K562 (cell line): Measurements from ENCODE around the gene ZNF691. TPM values are rescaled to one million over a fixed set of nuclear protein-coding genes. Genes with fewer than 3 reads are reported as not detected.

ENCODE experiments used
- BHLHE40 ChIP-seq: IDR thresholded peaks from 2 replicates; pipeline ENCODE4 v1.6.1; 2011; ENCODE audit warnings: low read length, improper control_type of control experiment
- CHD1 ChIP-seq: fragments of 200-600 bp; sonication (generic); IDR thresholded peaks from one replicate; pipeline ENCODE4 v1.6.1; 2012; ENCODE audit warnings: mild to moderate bottlenecking, moderate library complexity, low read length, inconsistent platforms
- E2F4 ChIP-seq: sonication (generic); formaldehyde crosslinking; IDR thresholded peaks from 2 replicates; pipeline ENCODE4 v1.8.0; 2022; ENCODE audit warnings: mild to moderate bottlenecking, low read depth, missing genetic modification reagents
- ETV1 ChIP-seq: fragments of 450-650 bp; conservative IDR thresholded peaks from 2 replicates; pipeline ENCODE4 v1.6.1; 2016; ENCODE audit warnings: missing genetic modification characterization, control low read depth, low read depth, missing compliant biosample characterization
- FOSL1 ChIP-seq: fragments of 200-800 bp; sonication (Bioruptor generic); conservative IDR thresholded peaks from 2 replicates; pipeline ENCODE4 v1.6.1; 2016; ENCODE audit warnings: missing genetic modification characterization, missing compliant biosample characterization
- GABPB2 ChIP-seq: fragments of 250-450 bp; sonication (Bioruptor Pico); conservative IDR thresholded peaks from 2 replicates; pipeline ENCODE4 v1.5.1; 2021; ENCODE audit warnings: mild to moderate bottlenecking
- GTF2E2 ChIP-seq: fragments of 200-800 bp; sonication (Bioruptor generic); IDR thresholded peaks from 2 replicates; pipeline ENCODE4 v1.6.1; 2016; ENCODE audit warnings: missing genetic modification characterization, missing compliant biosample characterization
- KDM4B ChIP-seq, 2 experiments: fragments of 450-650 bp in 1 of 2; sonication (generic) in 1 of 2; IDR thresholded peaks; 2 replicates each; pipeline ENCODE4 v1.6.1; 2016 to 2017; ENCODE audit warnings: borderline replicate concordance in 2 of 2, antibody characterized with exemption in 1 of 2, low read depth in 1 of 2, mild to moderate bottlenecking in 1 of 2
- KLF10 ChIP-seq: fragments of 250-450 bp; sonication (Bioruptor Pico); IDR thresholded peaks from 2 replicates; pipeline ENCODE4 v1.6.1; 2021; ENCODE audit warnings: matching md5 sums
- KLF13 ChIP-seq: fragments of 450-650 bp; IDR thresholded peaks from 2 replicates; pipeline ENCODE4 v1.6.1; 2016; ENCODE audit warnings: missing genetic modification characterization, low read depth, mild to moderate bottlenecking, missing compliant biosample characterization, moderate library complexity, borderline replicate concordance
- L3MBTL2 ChIP-seq: fragments of 450-650 bp; IDR thresholded peaks from 2 replicates; pipeline ENCODE4 v1.6.1; 2016; ENCODE audit warnings: mild to moderate bottlenecking, moderate library complexity
- MYC ChIP-seq, 2 experiments: fragments of 250-450 bp in 1 of 2; sonication (Bioruptor Pico) in 1 of 2; IDR thresholded peaks; 2 replicates each; pipeline versions ENCODE4 v1.5.1 to v1.6.1; 2012 to 2021; ENCODE audit warnings: low read depth in 2 of 2, borderline replicate concordance in 1 of 2, improper control_type of control experiment in 1 of 2, low read length in 1 of 2, mild to moderate bottlenecking in 1 of 2, moderate library complexity in 1 of 2
- NR1H2 ChIP-seq: sonication (generic); formaldehyde crosslinking; IDR thresholded peaks from 2 replicates; pipeline ENCODE4 v1.4.0; 2020; ENCODE audit warnings: mild to moderate bottlenecking, missing genetic modification reagents
- OTX1 ChIP-seq: fragments of 450-650 bp; formaldehyde crosslinking; IDR thresholded peaks from 2 replicates; pipeline ENCODE4 v1.4.0; 2022; ENCODE audit warnings: mild to moderate bottlenecking
- PKNOX1 ChIP-seq: fragments of 450-650 bp; IDR thresholded peaks from 2 replicates; pipeline ENCODE4 v1.6.1; 2016
- PML ChIP-seq: IDR thresholded peaks from 2 replicates; pipeline ENCODE4 v1.6.1; 2012; ENCODE audit warnings: low read length, inconsistent platforms
- PPARD ChIP-seq: fragments of 250-450 bp; sonication (Bioruptor Pico); IDR thresholded peaks from 2 replicates; pipeline ENCODE4 v1.8.0; 2022; ENCODE audit warnings: inconsistent platforms, mild to moderate bottlenecking, moderate library complexity
- RFX1 ChIP-seq: fragments of 450-650 bp; IDR thresholded peaks from 2 replicates; pipeline ENCODE4 v1.6.1; 2016; ENCODE audit warnings: mild to moderate bottlenecking, moderate library complexity
- STAG1 ChIP-seq: sonication (generic); formaldehyde crosslinking; IDR thresholded peaks from 2 replicates; pipeline ENCODE4 v1.5.0; 2020; ENCODE audit warnings: missing genetic modification reagents, borderline replicate concordance
- TARDBP ChIP-seq: fragments of 450-650 bp; IDR thresholded peaks from 2 replicates; pipeline ENCODE4 v1.6.1; 2016
- U2AF1 ChIP-seq: fragments of 200-400 bp; formaldehyde crosslinking; optimal IDR thresholded peaks from 2 replicates; pipeline ENCODE3; 2017; ENCODE audit warnings: mild to moderate bottlenecking, low read depth, low read length, moderate library complexity
- ZKSCAN1 ChIP-seq: fragments of 150-350 bp; IDR thresholded peaks from 2 replicates; pipeline ENCODE4 v1.6.1; 2016; ENCODE audit warnings: low read depth, low read length
- ZNF444 ChIP-seq: fragments of 250-450 bp; sonication (Bioruptor Pico); IDR thresholded peaks from 2 replicates; pipeline ENCODE4 v1.4.0; 2020; ENCODE audit warnings: mild to moderate bottlenecking, moderate library complexity
- ZNF586 ChIP-seq: fragments of 450-650 bp; formaldehyde crosslinking; conservative IDR thresholded peaks from 2 replicates; pipeline ENCODE4 v1.4.0; 2020; ENCODE audit warnings: mild to moderate bottlenecking, moderate library complexity
- polyA plus RNA-seq, 8 experiments: library from polyadenylated mRNA; depleted of rRNA in 4 of 8; stranded (reverse) in 5 of 8; unstranded in 3 of 8; fragments of >200 nt; fragmentation: Nextera tagmentation in 2 of 8; fragmentation: Illumina TruSeq in 1 of 8; extraction: Ambion mirVana in 2 of 8; extraction: Trizol in 1 of 8; gene quantifications; 2 replicates each; pipeline versions ENCODE4 v1.2.1 to v1.2.3, GENCODE V29; 2011 to 2014; ENCODE audit warnings: inconsistent platforms in 1 of 8, missing spikeins in 1 of 8
- total RNA-seq, 7 experiments: library from RNA; depleted of rRNA in 6 of 7; stranded (reverse); fragments of >200 nt in 6 of 7; fragmentation: Illumina TruSeq in 2 of 7; extraction: Trizol in 2 of 7; gene quantifications; 2 replicates each; pipeline versions ENCODE4 v1.2.1 to v1.2.3, GENCODE V29; 2011 to 2021; ENCODE audit warnings: low replicate concordance in 1 of 7
- TF ChIP-seq, protein P1 (sequence below): IDR thresholded peaks from 2 replicates; pipeline ENCODE4 v1.6.1; 2011; ENCODE audit warnings: borderline replicate concordance, low read depth, mild to moderate bottlenecking, moderate library complexity, low read length; ENCODE audit not compliant: insufficient read depth, poor library complexity, severe bottlenecking

The ZNF691 gene
- total and polyA plus RNA-seq, 9 of the 15 experiments (the other 6 are each of a cell fraction or from before 2014, with no cell fraction given) = 10.7 to 30.4 (median 14.8) TPM

DNA sequence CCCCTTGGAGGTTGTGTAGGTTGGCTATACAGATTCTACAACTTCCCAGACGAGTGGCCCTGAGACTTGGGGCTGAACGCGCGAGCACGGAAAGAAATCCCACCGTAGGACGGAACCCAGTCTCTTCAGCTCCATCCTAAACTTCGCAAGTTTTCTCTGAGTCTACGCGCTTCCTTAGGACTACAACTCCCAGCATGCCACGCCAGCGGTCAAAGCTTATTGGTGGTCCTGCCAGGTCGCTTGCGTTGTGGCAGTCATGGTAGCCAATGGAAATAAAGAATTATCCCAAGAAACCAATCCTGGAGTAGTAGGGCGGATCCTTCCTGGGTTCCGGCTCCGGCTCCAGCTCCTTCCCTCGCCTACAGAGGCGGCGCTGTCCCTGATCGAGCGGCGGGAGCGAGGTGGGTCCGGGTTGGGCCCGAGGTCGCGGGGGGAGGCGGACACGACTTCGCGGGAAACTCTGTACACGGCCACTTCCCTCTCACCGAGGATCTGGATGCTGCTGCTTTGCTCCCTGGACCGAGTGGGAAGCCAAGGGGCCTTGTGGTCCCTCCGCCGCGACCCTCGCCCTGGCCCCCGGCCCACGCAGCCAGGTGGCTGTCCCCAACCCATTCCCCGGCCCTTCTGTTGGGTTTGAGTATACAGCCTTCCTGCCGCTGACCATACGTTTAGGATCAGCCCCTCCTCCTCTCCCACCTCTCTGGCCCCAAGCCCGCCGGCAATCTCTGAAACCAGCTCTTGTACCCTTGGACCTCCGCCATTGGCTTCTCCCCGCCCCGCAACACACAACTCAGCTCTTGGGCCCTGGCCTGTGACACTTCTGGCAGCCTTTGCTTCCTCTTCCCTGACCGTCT, at the start of gene ZNF691 (continued):
- TF ChIP-seq ETV1 (tag) (peak; percentile 56), L3MBTL2 (peak; percentile 90), KDM4B (IDR thresholded peaks at IDR 0.05; ENCODE audit: borderline replicate concordance in 2 of 2, low read depth in 1 of 2) (no peak), PPARD (CRISPR knock-in tag) (no peak), E2F4 (peak; percentile 60; the same call in 1 of the 2 replicates), PKNOX1 (peak; percentile 100), U2AF1 (no peak), ZKSCAN1 (0 out of 2 replicates have a peak, but pooled peaks have one; percentile 23), STAG1 (CRISPR knock-in tag) (no peak), NR1H2 (no peak), RFX1 (no peak; the same call in 1 of the 2 replicates), KLF10 (no peak), OTX1 (CRISPR knock-in tag) (peak; percentile 16), ZNF444 (no peak), KLF13 (no peak), TARDBP (0 out of 2 replicates have a peak, but pooled peaks have one; percentile 48), ZNF586 (no peak), PML (no peak; the same call in 1 of the 2 replicates), GABPB2 (no peak), FOSL1 (tag) (no peak), CHD1 (peak; percentile 31), BHLHE40 (no peak; the same call in 1 of the 2 replicates), GTF2E2 (no peak; the same call in 1 of the 2 replicates), MYC (IDR thresholded peaks at IDR 0.05; ENCODE audit: low read depth, low read length) (peak; percentile 78), MYC (CRISPR knock-in tag; IDR thresholded peaks at IDR 0.05; ENCODE audit: borderline replicate concordance, low read depth) (peak; percentile 58; the same call in 1 of the 2 replicates)
- TF ChIP-seq, protein P1, sequence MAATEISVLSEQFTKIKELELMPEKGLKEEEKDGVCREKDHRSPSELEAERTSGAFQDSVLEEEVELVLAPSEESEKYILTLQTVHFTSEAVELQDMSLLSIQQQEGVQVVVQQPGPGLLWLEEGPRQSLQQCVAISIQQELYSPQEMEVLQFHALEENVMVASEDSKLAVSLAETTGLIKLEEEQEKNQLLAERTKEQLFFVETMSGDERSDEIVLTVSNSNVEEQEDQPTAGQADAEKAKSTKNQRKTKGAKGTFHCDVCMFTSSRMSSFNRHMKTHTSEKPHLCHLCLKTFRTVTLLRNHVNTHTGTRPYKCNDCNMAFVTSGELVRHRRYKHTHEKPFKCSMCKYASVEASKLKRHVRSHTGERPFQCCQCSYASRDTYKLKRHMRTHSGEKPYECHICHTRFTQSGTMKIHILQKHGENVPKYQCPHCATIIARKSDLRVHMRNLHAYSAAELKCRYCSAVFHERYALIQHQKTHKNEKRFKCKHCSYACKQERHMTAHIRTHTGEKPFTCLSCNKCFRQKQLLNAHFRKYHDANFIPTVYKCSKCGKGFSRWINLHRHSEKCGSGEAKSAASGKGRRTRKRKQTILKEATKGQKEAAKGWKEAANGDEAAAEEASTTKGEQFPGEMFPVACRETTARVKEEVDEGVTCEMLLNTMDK = peak; percentile 92
